ENCODE results near the gene RNF39. TPM values are rescaled to one million over a fixed set of nuclear protein-coding genes. Genes with fewer than 3 reads are reported as not detected.

RNF39 gene
- total and polyA plus RNA-seq, 2 of the 13 experiments (the other 11 are each of a cell fraction or from before 2014, with no cell fraction given): 0.13 to 1.8 TPM

DNA sequence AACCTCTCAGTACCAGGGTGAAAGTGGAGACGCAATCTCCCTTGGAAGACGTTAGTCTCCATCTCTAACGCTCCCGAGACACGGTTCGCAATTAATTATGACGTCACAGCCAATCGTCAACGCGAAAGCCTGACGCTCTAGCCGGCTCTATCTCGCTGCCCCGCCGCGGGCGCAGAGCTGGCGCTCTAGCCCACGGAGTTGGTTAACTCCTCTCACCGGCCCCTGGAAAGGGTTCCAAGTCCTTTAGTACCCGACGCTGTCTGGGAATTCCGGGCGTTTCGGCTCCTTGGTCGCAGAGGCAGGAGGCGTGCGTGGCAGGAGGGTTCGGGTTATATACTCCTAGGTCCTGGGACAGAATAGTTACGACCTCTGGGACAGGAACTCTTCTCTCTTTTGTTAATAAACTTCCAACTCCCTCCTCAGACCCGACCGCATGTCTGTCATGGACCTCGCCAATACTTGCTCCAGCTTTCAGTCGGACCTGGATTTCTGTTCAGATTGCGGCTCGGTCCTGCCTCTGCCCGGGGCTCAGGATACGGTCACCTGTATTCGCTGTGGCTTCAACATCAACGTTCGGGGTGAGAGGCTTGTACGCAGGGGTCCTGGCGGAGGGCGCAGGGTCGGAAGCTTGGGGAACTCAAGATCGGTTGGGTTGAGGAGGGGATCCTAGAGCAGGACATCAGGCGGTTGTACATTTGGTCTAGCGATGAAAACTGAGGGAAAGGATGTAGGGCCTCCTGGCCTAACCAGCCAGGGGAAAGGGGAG lies 14.3 kb downstream of the RNF39 start, which contains the start of gene POLR1H (continued):
- TF ChIP-seq, protein P1, sequence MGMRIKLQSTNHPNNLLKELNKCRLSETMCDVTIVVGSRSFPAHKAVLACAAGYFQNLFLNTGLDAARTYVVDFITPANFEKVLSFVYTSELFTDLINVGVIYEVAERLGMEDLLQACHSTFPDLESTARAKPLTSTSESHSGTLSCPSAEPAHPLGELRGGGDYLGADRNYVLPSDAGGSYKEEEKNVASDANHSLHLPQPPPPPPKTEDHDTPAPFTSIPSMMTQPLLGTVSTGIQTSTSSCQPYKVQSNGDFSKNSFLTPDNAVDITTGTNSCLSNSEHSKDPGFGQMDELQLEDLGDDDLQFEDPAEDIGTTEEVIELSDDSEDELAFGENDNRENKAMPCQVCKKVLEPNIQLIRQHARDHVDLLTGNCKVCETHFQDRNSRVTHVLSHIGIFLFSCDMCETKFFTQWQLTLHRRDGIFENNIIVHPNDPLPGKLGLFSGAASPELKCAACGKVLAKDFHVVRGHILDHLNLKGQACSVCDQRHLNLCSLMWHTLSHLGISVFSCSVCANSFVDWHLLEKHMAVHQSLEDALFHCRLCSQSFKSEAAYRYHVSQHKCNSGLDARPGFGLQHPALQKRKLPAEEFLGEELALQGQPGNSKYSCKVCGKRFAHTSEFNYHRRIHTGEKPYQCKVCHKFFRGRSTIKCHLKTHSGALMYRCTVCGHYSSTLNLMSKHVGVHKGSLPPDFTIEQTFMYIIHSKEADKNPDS (CRISPR knock-in tag; IDR thresholded peaks at IDR 0.05): no peak
- TF ChIP-seq NCOR1 (IDR thresholded peaks at IDR 0.05; ENCODE audit: borderline replicate concordance, low read length) (peak; percentile 29; the same call in 1 of the 2 replicates), ZNF326 (CRISPR knock-in tag; IDR thresholded peaks at IDR 0.05; ENCODE audit: borderline replicate concordance) (0 out of 2 replicates have a peak, but pooled peaks have one; percentile 35), MBD4 (IDR thresholded peaks at IDR 0.05; ENCODE audit: borderline replicate concordance, low read length) (no peak), ZNF850 (CRISPR knock-in tag; conservative IDR thresholded peaks at IDR 0.05) (no peak), RBAK (CRISPR knock-in tag; IDR thresholded peaks at IDR 0.05) (no peak), PHF21A (CRISPR knock-in tag; IDR thresholded peaks at IDR 0.05) (peak; percentile 98), ATF7 (IDR thresholded peaks at IDR 0.05) (peak; percentile 100), ATF7 (CRISPR knock-in tag; IDR thresholded peaks at IDR 0.05) (peak; percentile 98), ZFP36L1 (CRISPR knock-in tag; IDR thresholded peaks at IDR 0.05) (peak; percentile 60; the same call in 1 of the 2 replicates), ZNF556 (CRISPR knock-in tag; IDR thresholded peaks at IDR 0.05; ENCODE audit: borderline replicate concordance) (peak; percentile 67), IKZF1 (IDR thresholded peaks at IDR 0.05) (no peak), ZNF557 (CRISPR knock-in tag; IDR thresholded peaks at IDR 0.05) (peak; percentile 97), ZBTB1 (CRISPR knock-in tag; IDR thresholded peaks at IDR 0.05; ENCODE audit: borderline replicate concordance) (no peak), EHMT2 (IDR thresholded peaks at IDR 0.05; ENCODE audit: borderline replicate concordance, low read depth, low read length) (no peak), SP5 (CRISPR knock-in tag; IDR thresholded peaks at IDR 0.05; ENCODE audit: borderline replicate concordance, low read depth) (peak; percentile 57; the same call in 1 of the 2 replicates), ZNF354B (CRISPR knock-in tag; IDR thresholded peaks at IDR 0.05) (no peak), ZNF878 (CRISPR knock-in tag; IDR thresholded peaks at IDR 0.05) (peak; percentile 67; the same call in 1 of the 2 replicates), DMAP1 (CRISPR knock-in tag; IDR thresholded peaks at IDR 0.05) (peak; percentile 94), THAP11 (CRISPR knock-in tag; IDR thresholded peaks at IDR 0.05) (peak; percentile 94), ZNF780A (CRISPR knock-in tag; IDR thresholded peaks at IDR 0.05) (no peak)
- TF ChIP-seq, protein P2, sequence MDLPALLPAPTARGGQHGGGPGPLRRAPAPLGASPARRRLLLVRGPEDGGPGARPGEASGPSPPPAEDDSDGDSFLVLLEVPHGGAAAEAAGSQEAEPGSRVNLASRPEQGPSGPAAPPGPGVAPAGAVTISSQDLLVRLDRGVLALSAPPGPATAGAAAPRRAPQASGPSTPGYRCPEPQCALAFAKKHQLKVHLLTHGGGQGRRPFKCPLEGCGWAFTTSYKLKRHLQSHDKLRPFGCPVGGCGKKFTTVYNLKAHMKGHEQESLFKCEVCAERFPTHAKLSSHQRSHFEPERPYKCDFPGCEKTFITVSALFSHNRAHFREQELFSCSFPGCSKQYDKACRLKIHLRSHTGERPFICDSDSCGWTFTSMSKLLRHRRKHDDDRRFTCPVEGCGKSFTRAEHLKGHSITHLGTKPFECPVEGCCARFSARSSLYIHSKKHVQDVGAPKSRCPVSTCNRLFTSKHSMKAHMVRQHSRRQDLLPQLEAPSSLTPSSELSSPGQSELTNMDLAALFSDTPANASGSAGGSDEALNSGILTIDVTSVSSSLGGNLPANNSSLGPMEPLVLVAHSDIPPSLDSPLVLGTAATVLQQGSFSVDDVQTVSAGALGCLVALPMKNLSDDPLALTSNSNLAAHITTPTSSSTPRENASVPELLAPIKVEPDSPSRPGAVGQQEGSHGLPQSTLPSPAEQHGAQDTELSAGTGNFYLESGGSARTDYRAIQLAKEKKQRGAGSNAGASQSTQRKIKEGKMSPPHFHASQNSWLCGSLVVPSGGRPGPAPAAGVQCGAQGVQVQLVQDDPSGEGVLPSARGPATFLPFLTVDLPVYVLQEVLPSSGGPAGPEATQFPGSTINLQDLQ (CRISPR knock-in tag; IDR thresholded peaks at IDR 0.05): peak; percentile 9; the same call in 1 of the 2 replicates
- TF ChIP-seq, protein P3, sequence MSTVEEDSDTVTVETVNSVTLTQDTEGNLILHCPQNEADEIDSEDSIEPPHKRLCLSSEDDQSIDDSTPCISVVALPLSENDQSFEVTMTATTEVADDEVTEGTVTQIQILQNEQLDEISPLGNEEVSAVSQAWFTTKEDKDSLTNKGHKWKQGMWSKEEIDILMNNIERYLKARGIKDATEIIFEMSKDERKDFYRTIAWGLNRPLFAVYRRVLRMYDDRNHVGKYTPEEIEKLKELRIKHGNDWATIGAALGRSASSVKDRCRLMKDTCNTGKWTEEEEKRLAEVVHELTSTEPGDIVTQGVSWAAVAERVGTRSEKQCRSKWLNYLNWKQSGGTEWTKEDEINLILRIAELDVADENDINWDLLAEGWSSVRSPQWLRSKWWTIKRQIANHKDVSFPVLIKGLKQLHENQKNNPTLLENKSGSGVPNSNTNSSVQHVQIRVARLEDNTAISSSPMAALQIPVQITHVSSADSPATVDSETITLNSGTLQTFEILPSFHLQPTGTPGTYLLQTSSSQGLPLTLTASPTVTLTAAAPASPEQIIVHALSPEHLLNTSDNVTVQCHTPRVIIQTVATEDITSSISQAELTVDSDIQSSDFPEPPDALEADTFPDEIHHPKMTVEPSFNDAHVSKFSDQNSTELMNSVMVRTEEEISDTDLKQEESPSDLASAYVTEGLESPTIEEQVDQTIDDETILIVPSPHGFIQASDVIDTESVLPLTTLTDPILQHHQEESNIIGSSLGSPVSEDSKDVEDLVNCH (CRISPR knock-in tag; IDR thresholded peaks at IDR 0.05): no peak
- TF ChIP-seq, protein P4, sequence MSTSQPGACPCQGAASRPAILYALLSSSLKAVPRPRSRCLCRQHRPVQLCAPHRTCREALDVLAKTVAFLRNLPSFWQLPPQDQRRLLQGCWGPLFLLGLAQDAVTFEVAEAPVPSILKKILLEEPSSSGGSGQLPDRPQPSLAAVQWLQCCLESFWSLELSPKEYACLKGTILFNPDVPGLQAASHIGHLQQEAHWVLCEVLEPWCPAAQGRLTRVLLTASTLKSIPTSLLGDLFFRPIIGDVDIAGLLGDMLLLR (CRISPR knock-in tag; IDR thresholded peaks at IDR 0.05): peak; percentile 75

Measured in HepG2 (cell line).